Measurements from ENCODE around the gene ENOX1. TPM values are rescaled to one million over a fixed set of nuclear protein-coding genes. Genes with fewer than 3 reads are reported as not detected.

ENOX1 gene
- total RNA-seq, 2 experiments from 2014 or later: 0.09 TPM

DNA sequence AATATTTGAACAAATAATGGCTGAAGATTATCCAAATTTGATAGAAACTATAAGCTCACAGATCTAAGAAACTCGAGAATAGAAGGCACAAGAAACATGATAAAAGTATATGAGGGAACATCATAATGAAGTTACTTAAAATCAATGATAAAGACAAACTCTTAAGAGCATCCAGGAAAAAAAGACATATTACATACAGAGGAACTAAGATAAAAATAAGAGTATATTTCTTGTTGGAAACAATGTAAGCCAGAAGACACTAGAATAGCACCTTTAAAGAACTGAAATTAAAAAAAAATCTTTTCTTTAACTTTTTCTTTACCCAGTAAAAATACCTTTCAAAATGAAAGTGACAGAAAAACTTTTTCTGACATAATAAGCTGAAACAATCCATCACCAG, 407.0 kb downstream of the ENOX1 start:
- TF ChIP-seq, protein P1, sequence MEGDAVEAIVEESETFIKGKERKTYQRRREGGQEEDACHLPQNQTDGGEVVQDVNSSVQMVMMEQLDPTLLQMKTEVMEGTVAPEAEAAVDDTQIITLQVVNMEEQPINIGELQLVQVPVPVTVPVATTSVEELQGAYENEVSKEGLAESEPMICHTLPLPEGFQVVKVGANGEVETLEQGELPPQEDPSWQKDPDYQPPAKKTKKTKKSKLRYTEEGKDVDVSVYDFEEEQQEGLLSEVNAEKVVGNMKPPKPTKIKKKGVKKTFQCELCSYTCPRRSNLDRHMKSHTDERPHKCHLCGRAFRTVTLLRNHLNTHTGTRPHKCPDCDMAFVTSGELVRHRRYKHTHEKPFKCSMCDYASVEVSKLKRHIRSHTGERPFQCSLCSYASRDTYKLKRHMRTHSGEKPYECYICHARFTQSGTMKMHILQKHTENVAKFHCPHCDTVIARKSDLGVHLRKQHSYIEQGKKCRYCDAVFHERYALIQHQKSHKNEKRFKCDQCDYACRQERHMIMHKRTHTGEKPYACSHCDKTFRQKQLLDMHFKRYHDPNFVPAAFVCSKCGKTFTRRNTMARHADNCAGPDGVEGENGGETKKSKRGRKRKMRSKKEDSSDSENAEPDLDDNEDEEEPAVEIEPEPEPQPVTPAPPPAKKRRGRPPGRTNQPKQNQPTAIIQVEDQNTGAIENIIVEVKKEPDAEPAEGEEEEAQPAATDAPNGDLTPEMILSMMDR (IDR thresholded peaks at IDR 0.05): no peak
- CTCF ChIA-PET: no interaction called here
- POLR2A ChIA-PET: no interaction called here
- Mint-ChIP-seq H3K36me3 (ENCODE audit: low read depth) (no peaks in the 10 kb centered on the region), H3K4me3 (no peak overlapping the region), H3K27ac (no peak overlapping the region), H3K9me3 (peaks cover 11% of the 10 kb centered on the region), H3K27me3 (peaks cover 8% of the 10 kb centered on the region), H3K4me1 (ENCODE audit: low read depth) (no peaks in the 10 kb centered on the region)
- intact Hi-C loops (cut with micrococcal nuclease): no loop called here
- ATAC-seq (no peak), DNase-seq (no peak)

DNA sequence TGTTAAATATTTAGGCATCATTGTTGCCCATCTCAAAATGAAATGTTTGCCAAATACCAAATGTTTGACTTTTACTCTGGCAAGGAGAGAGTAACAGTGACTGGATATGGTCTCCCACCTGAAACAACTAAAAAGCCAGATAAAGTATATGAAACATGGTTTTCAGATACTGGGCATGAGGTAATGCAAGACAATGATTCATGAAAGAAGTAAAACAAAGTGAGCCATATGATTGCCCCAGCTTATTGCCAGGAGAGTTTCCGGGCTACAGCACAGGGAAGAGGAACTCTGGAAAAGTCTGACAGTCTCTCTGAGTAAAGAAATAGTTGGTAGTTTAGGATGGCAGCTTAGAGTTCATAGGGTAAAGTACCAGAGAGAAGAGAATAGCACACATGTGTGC, 408.8 kb downstream of the ENOX1 start:
- no peaks in the 10 kb centered on the region for H3K4me1 Mint-ChIP-seq (ENCODE audit: low read depth)
- H3K9me3 Mint-ChIP-seq: peaks cover 11% of the 10 kb centered on the region
- intact Hi-C loops (cut with micrococcal nuclease): no loop called here
- ATAC-seq (no peak), DNase-seq (no peak)
- no peak overlapping the region for H3K27ac Mint-ChIP-seq
- CTCF ChIA-PET: no interaction called here
- TF ChIP-seq, protein P1 (IDR thresholded peaks at IDR 0.05): no peak
- H3K4me3 Mint-ChIP-seq: no peak overlapping the region
- POLR2A ChIA-PET: no interaction called here
- H3K27me3 Mint-ChIP-seq: peaks cover 8% of the 10 kb centered on the region
- H3K36me3 Mint-ChIP-seq (ENCODE audit: low read depth): no peaks in the 10 kb centered on the region

DNA sequence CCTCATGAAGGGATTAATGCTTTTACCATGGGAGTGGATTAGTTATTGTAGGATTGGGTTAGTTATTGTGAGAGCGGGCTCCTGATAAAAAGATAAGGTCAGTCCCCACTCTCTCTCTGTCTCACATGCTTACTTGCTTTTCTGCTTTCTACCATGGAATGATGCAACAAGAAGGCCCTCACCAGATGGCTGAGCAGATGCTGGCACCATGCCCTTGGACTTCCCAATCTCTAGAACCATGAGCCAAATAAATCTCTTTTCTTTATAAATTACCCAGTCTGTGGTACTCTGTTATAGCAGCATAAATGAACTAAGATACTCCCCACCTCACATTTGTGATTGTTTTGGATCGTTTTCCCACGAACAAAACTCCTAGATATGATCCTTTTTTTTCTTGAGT, 409.6 kb downstream of the ENOX1 start:
- ChIA-PET POLR2A (no interaction called here), CTCF (no interaction called here)
- TF ChIP-seq, protein P1 (IDR thresholded peaks at IDR 0.05): no peak
- no peak for ATAC-seq
- DNase-seq: no peak
- Mint-ChIP-seq H3K27ac (no peak overlapping the region), H3K36me3 (ENCODE audit: low read depth) (no peaks in the 10 kb centered on the region), H3K4me1 (ENCODE audit: low read depth) (no peaks in the 10 kb centered on the region), H3K4me3 (no peak overlapping the region), H3K9me3 (peaks cover 11% of the 10 kb centered on the region), H3K27me3 (peaks cover 8% of the 10 kb centered on the region)
- intact Hi-C loops (cut with micrococcal nuclease): no loop called here

DNA sequence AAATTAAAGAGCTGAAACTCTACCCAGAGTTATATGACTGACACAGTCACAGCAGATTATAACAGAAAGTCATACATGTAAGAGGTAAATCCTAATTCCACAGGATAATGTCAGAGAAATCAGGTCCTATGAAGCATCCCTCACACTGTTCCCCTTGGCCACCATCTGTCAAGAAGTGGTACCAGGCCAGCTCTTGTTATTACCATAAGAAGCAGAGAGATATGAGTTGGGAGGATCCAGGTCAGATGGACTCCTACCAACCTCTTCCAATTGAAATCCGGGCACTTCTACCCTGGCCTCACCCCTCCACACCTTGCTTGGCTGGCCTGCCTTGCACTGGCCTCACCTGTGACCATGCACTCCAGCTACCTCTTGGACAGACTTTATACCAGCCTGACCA, 410.2 kb downstream of the ENOX1 start:
- Mint-ChIP-seq H3K4me3 (no peak overlapping the region), H3K9me3 (peaks cover 11% of the 10 kb centered on the region), H3K27ac (no peak overlapping the region), H3K27me3 (peaks cover 8% of the 10 kb centered on the region), H3K4me1 (ENCODE audit: low read depth) (no peaks in the 10 kb centered on the region), H3K36me3 (ENCODE audit: low read depth) (no peaks in the 10 kb centered on the region)
- ChIA-PET CTCF (no interaction called here), POLR2A (no interaction called here)
- no peak for ATAC-seq
- intact Hi-C loops (cut with micrococcal nuclease): no loop called here
- TF ChIP-seq, protein P1 (IDR thresholded peaks at IDR 0.05): no peak
- no peak for DNase-seq

DNA sequence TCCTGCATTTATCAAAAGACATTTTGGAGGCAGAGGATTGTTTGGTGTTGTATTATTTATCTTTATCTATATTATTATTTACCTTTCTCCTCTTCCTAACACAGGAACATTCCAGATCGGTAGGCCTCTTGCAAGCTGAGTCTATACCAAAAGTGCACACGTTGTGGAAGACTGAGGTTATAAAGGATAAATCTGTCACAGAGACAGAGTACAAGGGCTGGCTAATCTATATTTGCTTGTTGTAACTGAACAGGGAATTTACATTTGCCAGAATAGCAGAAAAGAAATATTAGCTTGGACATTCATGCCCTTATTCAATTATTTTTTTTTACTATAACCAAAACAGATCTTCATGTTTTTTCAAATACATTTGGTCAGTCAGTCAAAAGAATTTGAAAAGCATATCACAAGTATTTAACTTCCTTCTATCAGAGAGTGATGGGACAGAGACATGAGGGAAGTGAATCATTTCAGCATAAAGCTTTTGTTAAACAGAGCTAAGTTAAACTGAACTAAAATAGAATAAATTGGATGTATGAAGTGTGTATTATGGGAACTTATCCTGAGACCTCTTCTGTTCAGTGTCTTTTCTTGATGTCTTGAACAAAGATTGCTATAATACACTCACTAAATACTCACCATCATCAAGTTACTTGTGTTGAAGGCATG, 410.8 kb downstream of the ENOX1 start:
- H3K27ac Mint-ChIP-seq: no peak overlapping the region
- DNase-seq: no peak
- intact Hi-C loops (cut with micrococcal nuclease): no loop called here
- no peak for ATAC-seq
- peaks cover 8% of the 10 kb centered on the region for H3K27me3 Mint-ChIP-seq
- ChIA-PET POLR2A (no interaction called here), CTCF (no interaction called here)
- no peak overlapping the region for H3K4me3 Mint-ChIP-seq
- H3K4me1 Mint-ChIP-seq (ENCODE audit: low read depth): no peaks in the 10 kb centered on the region
- TF ChIP-seq, protein P1 (IDR thresholded peaks at IDR 0.05): no peak
- peaks cover 11% of the 10 kb centered on the region for H3K9me3 Mint-ChIP-seq
- H3K36me3 Mint-ChIP-seq (ENCODE audit: low read depth): no peaks in the 10 kb centered on the region
